Activated CD8-positive, alpha-beta memory T cell treated with anti-CD3 and anti-CD28 coated beads for 1 hour (primary cell): Measurements from ENCODE around the gene XAB2.
"Not testable (repeated sequence)": the region's sequence is repeated elsewhere in the genome, so short reads cannot be mapped to it uniquely, and the experiment has no call there.

Experiments used
- DNase-seq, 2 donors: peaks; one replicate each; pipeline ENCODE4 v3.0.0-alpha.2; 2020; ENCODE audit warnings: low read depth in 1 of 2; ENCODE audit errors: extremely low read depth in 1 of 2

The XAB2 gene

DNA sequence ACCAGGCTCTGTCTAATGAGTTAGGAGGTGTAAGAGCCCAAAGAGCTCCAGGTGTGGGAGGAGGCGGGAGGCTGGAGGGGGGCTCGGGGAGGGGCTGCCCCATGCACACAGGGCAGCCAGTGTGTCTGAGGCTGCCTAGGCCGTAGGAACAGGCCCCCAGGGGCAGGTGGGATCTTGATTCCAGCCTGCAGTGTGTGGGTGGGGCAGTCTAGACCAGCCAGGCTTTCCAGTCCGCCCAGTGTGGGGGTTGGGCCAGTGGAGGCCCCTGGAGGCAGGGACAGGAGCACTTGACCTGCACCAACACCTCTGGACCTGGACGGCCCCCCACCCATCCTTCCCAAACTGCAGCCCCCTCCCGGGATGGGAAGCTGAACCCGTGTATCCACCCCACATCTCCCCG is 39.1 kb downstream of the XAB2 start:
- DNase-seq = no peak

- no peak for DNase-seq
Observed at GRCh38 chr19:7589822-7590221, 39.5 kb downstream of the XAB2 start.

DNA sequence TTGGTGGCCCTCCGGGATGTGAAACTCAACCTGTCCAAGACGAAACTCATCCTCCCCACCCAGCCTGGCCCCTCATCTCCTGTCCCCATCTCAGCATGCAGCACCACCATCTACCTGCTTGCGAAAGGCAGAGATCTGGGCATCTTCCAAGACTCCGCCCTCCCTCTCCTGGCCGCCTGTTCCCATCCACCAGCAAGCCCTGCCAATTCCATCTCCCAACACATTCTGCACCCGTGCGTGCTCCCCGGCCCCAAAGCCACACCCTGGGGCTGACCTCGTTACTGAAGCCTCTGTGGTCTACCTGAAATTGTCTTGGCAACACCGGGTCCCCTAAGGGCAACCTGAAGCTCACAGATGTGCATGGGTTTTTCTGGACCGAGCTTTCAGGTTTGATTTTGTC is 46.9 kb downstream of the XAB2 start:
- DNase-seq = no peak

DNA sequence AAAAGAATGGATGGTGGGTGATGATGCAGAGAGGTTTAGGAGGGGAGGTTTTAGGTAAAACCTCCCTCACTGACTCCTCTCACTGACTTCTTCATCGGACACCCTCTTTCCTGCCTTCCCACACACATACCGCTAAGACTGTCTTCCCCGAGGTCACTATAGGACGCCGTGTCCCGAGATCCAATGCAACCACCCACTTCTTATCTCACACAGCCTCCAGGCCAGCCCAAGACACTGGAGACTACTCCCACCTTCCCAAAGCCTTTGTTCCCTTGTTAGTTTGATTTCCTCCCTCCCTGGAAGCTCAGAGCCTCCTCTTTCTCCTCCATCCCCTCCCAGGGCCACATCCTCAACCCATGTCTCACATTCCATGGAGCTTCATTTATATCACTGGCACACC is 50.2 kb downstream of the XAB2 start:
- no peak for DNase-seq

GRCh38 chr19:7578127-7578526 is 51.2 kb downstream of the XAB2 start:
- DNase-seq = no peak

- DNase-seq = not testable (repeated sequence)
Observed at GRCh38 chr19:7577422-7577821, 51.9 kb downstream of the XAB2 start.

DNA sequence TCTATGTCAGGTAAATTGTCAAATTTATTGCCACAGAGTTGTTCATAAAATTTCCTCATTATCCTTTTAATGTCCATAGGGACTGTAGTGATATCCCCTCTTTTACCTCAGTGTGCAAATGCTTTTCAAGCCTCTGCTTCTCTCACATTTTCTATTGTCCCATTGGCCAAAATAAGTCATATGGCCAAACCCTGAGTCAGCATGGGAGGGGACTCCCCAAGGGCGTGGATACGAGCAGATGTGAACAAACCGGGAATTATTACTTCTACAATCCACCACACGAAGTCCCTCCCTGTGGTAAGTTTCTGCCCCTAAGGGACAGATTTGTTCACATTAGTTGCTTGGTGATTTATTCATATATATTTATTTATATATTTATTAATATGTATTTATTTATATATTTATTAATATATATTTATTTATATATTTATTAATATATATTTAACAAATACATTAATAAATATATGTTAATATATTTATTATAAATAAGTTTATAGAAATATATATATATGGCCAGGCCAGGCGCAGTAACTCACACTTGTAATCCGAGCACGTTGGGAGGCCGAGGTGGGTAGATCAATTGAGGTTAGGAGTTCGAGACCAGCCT is 53.8 kb downstream of the XAB2 start:
- no peak for DNase-seq

- DNase-seq = no peak
Observed at GRCh38 chr19:7570761-7571160, 58.6 kb downstream of the XAB2 start.
